ENCODE measurements around the gene ZNF526. TPM values are rescaled to one million over a fixed set of nuclear protein-coding genes. Genes with fewer than 3 reads are reported as not detected.

ZNF526 gene
- polyA plus RNA-seq, 1 experiment: 5.9 TPM

DNA sequence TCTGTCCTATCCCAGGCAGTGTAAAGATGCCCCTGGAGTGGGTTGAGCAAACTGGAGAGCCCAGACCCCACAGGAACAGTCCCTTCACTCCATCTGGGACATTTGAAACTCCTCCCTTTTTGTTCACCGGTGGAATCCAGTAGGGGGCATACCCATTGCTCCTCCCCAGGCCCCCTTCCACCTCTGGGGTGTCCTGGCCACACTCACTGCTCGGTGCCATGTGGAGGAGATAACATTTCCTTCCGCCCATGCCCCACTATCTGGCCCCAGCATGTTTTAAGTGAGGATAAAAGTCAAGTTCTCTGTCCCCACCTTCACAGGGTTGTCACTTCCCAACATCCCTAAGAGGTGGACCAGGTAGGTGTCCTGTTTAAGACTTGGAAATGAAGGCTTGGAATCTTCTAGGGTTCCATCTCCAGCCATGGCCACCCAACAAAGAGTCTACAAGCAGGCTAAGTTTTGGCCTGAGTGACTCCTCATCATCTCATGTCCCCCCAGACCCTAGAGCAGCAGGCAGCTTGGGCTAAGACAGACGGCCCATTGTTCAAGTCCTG is 9.3 kb downstream of the ZNF526 start:
- POLR2A ChIA-PET: no interaction called here
- DNase-seq (ENCODE audit: low read depth): no peak
- CTCF ChIA-PET: interaction anchor here (0.6 kb wide), 2 partner anchors 72 to 126 kb away, joined by 3 read pairs; no protein-coding TSS in a partner anchor
- peaks cover 51% of the 10 kb centered on the region for H3K36me3 ChIP-seq (ENCODE audit: control insufficient read depth, insufficient read depth, low read length)
- TF ChIP-seq, protein P1, sequence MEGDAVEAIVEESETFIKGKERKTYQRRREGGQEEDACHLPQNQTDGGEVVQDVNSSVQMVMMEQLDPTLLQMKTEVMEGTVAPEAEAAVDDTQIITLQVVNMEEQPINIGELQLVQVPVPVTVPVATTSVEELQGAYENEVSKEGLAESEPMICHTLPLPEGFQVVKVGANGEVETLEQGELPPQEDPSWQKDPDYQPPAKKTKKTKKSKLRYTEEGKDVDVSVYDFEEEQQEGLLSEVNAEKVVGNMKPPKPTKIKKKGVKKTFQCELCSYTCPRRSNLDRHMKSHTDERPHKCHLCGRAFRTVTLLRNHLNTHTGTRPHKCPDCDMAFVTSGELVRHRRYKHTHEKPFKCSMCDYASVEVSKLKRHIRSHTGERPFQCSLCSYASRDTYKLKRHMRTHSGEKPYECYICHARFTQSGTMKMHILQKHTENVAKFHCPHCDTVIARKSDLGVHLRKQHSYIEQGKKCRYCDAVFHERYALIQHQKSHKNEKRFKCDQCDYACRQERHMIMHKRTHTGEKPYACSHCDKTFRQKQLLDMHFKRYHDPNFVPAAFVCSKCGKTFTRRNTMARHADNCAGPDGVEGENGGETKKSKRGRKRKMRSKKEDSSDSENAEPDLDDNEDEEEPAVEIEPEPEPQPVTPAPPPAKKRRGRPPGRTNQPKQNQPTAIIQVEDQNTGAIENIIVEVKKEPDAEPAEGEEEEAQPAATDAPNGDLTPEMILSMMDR (IDR thresholded peaks at IDR 0.05; ENCODE audit: insufficient read depth, low read depth, low read length): no peak
- H3K4me3 ChIP-seq (ENCODE audit: low read depth, low read length): no peak overlapping the region
- H3K27me3 ChIP-seq (ENCODE audit: control insufficient read depth, insufficient read depth, low read length): no peaks in the 10 kb centered on the region

GRCh38 chr19:42229855-42230351 is 9.8 kb downstream of the ZNF526 start:
- no peaks in the 10 kb centered on the region for H3K27me3 ChIP-seq (ENCODE audit: control insufficient read depth, insufficient read depth, low read length)
- no peak for DNase-seq (ENCODE audit: low read depth)
- TF ChIP-seq, protein P1 (IDR thresholded peaks at IDR 0.05; ENCODE audit: insufficient read depth, low read depth, low read length): no peak
- CTCF ChIA-PET: interaction anchor here (0.5 to 1.3 kb wide), 3 partner anchors 11 to 127 kb away, joined by 3 to 4 read pairs (median 4); no protein-coding TSS in a partner anchor
- H3K36me3 ChIP-seq (ENCODE audit: control insufficient read depth, insufficient read depth, low read length): peaks cover 49% of the 10 kb centered on the region
- POLR2A ChIA-PET: no interaction called here
- H3K4me3 ChIP-seq (ENCODE audit: low read depth, low read length): no peak overlapping the region

DNA sequence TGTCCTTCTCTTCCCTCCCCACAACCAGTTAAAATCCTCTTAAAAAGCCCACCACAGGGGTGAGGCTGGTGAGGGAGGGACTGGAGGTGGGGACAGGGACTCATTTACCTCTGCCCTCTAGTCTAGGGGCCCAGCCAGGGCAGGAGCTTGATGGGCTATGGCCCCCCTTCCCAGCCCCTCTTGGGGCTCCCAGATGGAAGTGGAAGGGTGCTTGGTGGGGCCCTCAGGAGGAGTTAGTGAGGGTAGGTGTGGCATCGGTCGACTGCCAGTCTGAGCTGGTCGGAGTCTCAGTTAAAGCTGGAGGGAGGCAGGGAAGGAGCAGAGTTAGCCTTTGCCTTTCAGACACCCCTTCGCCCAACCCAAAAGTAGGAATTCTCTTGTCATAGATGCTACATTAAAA is 10.5 kb downstream of the ZNF526 start:
- TF ChIP-seq, protein P1 (IDR thresholded peaks at IDR 0.05; ENCODE audit: insufficient read depth, low read depth, low read length): no peak
- ChIA-PET CTCF (interaction anchor here (1.3 kb wide), 1 partner anchor 10 kb away, joined by 4 read pairs; no protein-coding TSS in a partner anchor), POLR2A (no interaction called here)
- H3K4me3 ChIP-seq (ENCODE audit: low read depth, low read length): no peak overlapping the region
- DNase-seq (ENCODE audit: low read depth): no peak
- H3K36me3 ChIP-seq (ENCODE audit: control insufficient read depth, insufficient read depth, low read length): peaks cover 47% of the 10 kb centered on the region
- no peaks in the 10 kb centered on the region for H3K27me3 ChIP-seq (ENCODE audit: control insufficient read depth, insufficient read depth, low read length)

GRCh38 chr19:42232435-42232834 is 12.3 kb downstream of the ZNF526 start:
- TF ChIP-seq, protein P1 (IDR thresholded peaks at IDR 0.05; ENCODE audit: insufficient read depth, low read depth, low read length): no peak
- Histone ChIP-seq H3K27me3 (ENCODE audit: control insufficient read depth, insufficient read depth, low read length) (no peaks in the 10 kb centered on the region), H3K4me3 (ENCODE audit: low read depth, low read length) (no peak overlapping the region), H3K36me3 (ENCODE audit: control insufficient read depth, insufficient read depth, low read length) (peaks cover 45% of the 10 kb centered on the region)
- DNase-seq (ENCODE audit: low read depth): no peak
- CTCF ChIA-PET: interaction anchor here (0.6 to 3.8 kb wide), 4 partner anchors 10 to 124 kb away, joined by 3 to 17 read pairs (median 3); partner anchors contain the start of gene PAFAH1B3
- POLR2A ChIA-PET: no interaction called here

DNA sequence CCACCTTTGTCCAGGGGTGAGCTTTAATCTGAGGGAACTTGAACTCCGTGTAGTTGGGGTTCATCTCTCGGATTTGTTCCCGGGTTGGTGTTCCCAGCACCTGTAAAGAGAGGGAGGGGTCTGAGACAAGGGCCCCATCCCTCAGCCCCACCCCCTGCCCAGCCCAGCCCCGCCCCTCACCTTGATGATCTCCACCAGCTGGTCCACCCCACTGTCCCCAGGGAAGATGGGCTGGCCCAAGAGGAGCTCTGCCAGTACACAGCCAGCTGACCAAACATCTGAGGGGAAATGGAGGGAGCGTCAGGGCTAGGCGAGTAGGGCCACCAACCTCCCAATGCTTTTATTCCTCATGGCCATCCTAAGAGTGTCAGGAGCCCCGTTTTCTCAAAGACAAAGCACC is 13.0 kb downstream of the ZNF526 start:
- POLR2A ChIA-PET: no interaction called here
- DNase-seq (ENCODE audit: low read depth): no peak
- peaks cover 45% of the 10 kb centered on the region for H3K36me3 ChIP-seq (ENCODE audit: control insufficient read depth, insufficient read depth, low read length)
- H3K4me3 ChIP-seq (ENCODE audit: low read depth, low read length): no peak overlapping the region
- CTCF ChIA-PET: interaction anchor here (3.8 kb wide), 1 partner anchor 124 kb away, joined by 17 read pairs; no protein-coding TSS in a partner anchor
- no peaks in the 10 kb centered on the region for H3K27me3 ChIP-seq (ENCODE audit: control insufficient read depth, insufficient read depth, low read length)
- TF ChIP-seq, protein P1 (IDR thresholded peaks at IDR 0.05; ENCODE audit: insufficient read depth, low read depth, low read length): no peak
